IMR-90 (cell line): ENCODE results near the gene SLX4IP. TPM values are rescaled to one million over a fixed set of nuclear protein-coding genes. Genes with fewer than 3 reads are reported as not detected.

ENCODE experiments used
- ATAC-seq: fragments of 200-7000 bp; cut with Tn5 transposase; 2 replicates; pipeline ENCODE4 v1.9.1; 2020; ENCODE audit warnings: low read depth, mild to moderate bottlenecking, moderate library complexity
- BruUV-seq: library from RNA; stranded (reverse); fragments of 400-500 nt; replicated peaks from 2 replicates; lab custom pipeline; 2021; lab: Mats Ljungman, UMichigan
- CTCF ChIA-PET: fragments of 300-600 bp; formaldehyde crosslinking; extraction: SDS; loops from one replicate; lab custom pipeline; 2021; ENCODE audit warnings: antibody characterized with exemption; lab: Yijun Ruan, JAX
- POLR2A ChIA-PET: fragments of 300-600 bp; sonication (Branson Sonifier 250); formaldehyde crosslinking; loops from one replicate; lab custom pipeline; 2022; ENCODE audit warnings: antibody characterized with exemption; ENCODE audit not compliant: unreplicated experiment; lab: Charles Lee
- DNase-seq: peaks from one replicate; pipeline ENCODE4 v3.0.0; 2013
- H2AFZ ChIP-seq: replicated peaks from 2 replicates; pipeline ENCODE3; 2013; ENCODE audit warnings: low read length, mild to moderate bottlenecking; ENCODE audit not compliant: poor library complexity
- H2AK5ac ChIP-seq: 2 replicates; pipeline ENCODE4 v1.6.1; 2013; ENCODE audit warnings: low read depth, low read length, inconsistent platforms
- H2AK9ac ChIP-seq: replicated peaks from 2 replicates; pipeline ENCODE3; 2013; ENCODE audit warnings: mild to moderate bottlenecking, low read depth, low read length, moderate library complexity; ENCODE audit not compliant: poor library complexity
- H2BK120ac ChIP-seq: 2 replicates; pipeline ENCODE4 v1.6.1; 2013; ENCODE audit warnings: low read depth, low read length, inconsistent platforms
- H2BK15ac ChIP-seq: 3 replicates; pipeline ENCODE4 v1.6.1; 2013; ENCODE audit warnings: low read depth, low read length, inconsistent platforms
- H2BK20ac ChIP-seq: 2 replicates; pipeline ENCODE4 v1.6.1; 2013; ENCODE audit warnings: low read depth, mild to moderate bottlenecking, inconsistent platforms, low read length, moderate library complexity
- H2BK5ac ChIP-seq: 2 replicates; pipeline ENCODE4 v1.6.1; 2013; ENCODE audit warnings: mild to moderate bottlenecking, low read depth, low read length, inconsistent platforms; ENCODE audit not compliant: poor library complexity, severe bottlenecking
- H3K14ac ChIP-seq: replicated peaks from 2 replicates; pipeline ENCODE4 v1.6.1; 2013; ENCODE audit warnings: low read depth, low read length, inconsistent platforms
- H3K18ac ChIP-seq: 2 replicates; pipeline ENCODE4 v1.6.1; 2013; ENCODE audit warnings: low read depth, low read length, control low read depth
- H3K23ac ChIP-seq: 2 replicates; pipeline ENCODE4 v1.6.1; 2013; ENCODE audit warnings: low read depth, low read length, inconsistent platforms
- H3K27ac ChIP-seq: 2 replicates; pipeline ENCODE4 v1.5.1; 2013; ENCODE audit warnings: mild to moderate bottlenecking, control low read depth, low read length; ENCODE audit not compliant: insufficient read depth
- H3K27me3 ChIP-seq: 2 replicates; pipeline ENCODE4 v1.6.1; 2013; ENCODE audit warnings: low read length; ENCODE audit not compliant: control insufficient read depth, insufficient read depth
- H3K36me3 ChIP-seq: 2 replicates; pipeline ENCODE4 v1.6.1; 2013; ENCODE audit warnings: low read length, mixed read lengths; ENCODE audit not compliant: control insufficient read depth, insufficient read depth
- H3K4ac ChIP-seq: 2 replicates; pipeline ENCODE4 v1.6.1; 2013; ENCODE audit warnings: low read depth, low read length, inconsistent platforms
- H3K4me1 ChIP-seq: 2 replicates; pipeline ENCODE4 v1.6.1; 2013; ENCODE audit warnings: low read length, mixed read lengths; ENCODE audit not compliant: control insufficient read depth, insufficient read depth
- H3K4me2 ChIP-seq: 2 replicates; pipeline ENCODE4 v1.6.1; 2013; ENCODE audit warnings: low read depth, mild to moderate bottlenecking, control low read depth, low read length, moderate library complexity
- H3K4me3 ChIP-seq: 2 replicates; pipeline ENCODE4 v1.5.1; 2013; ENCODE audit warnings: low read depth, mild to moderate bottlenecking, control low read depth, low read length, moderate library complexity; ENCODE audit not compliant: insufficient read depth
- H3K56ac ChIP-seq: 2 replicates; pipeline ENCODE4 v1.6.1; 2013; ENCODE audit warnings: low read length, inconsistent platforms; ENCODE audit not compliant: insufficient read depth; ENCODE audit errors: extremely low read depth
- H3K79me1 ChIP-seq, 2 experiments: 2 replicates each; pipeline ENCODE4 v1.6.1; 2013; ENCODE audit warnings: low read length in 2 of 2, inconsistent platforms in 1 of 2, low read depth in 1 of 2
- H3K9ac ChIP-seq: 2 replicates; pipeline ENCODE4 v1.6.1; 2013; ENCODE audit warnings: low read depth, low read length, control low read depth
- H3K9me1 ChIP-seq: 2 replicates; pipeline ENCODE4 v1.6.1; 2013; ENCODE audit warnings: low read length, inconsistent platforms; ENCODE audit not compliant: insufficient read depth
- H3K9me3 ChIP-seq: 2 replicates; pipeline ENCODE4 v1.6.1; 2013; ENCODE audit warnings: low read length; ENCODE audit not compliant: control insufficient read depth, insufficient read depth
- H4K20me1 ChIP-seq: 2 replicates; pipeline ENCODE4 v1.6.1; 2013; ENCODE audit warnings: low read length, inconsistent platforms; ENCODE audit not compliant: insufficient read depth
- H4K5ac ChIP-seq: 2 replicates; pipeline ENCODE4 v1.6.1; 2013; ENCODE audit warnings: mild to moderate bottlenecking, low read depth, low read length, control low read depth
- H4K8ac ChIP-seq, 2 experiments: 2 replicates each; pipeline ENCODE4 v1.6.1; 2013; ENCODE audit warnings: low read depth in 2 of 2, low read length in 2 of 2, control low read depth in 1 of 2, inconsistent platforms in 1 of 2
- H4K91ac ChIP-seq: 2 replicates; pipeline ENCODE4 v1.6.1; 2013; ENCODE audit warnings: low read depth, low read length, inconsistent platforms; ENCODE audit not compliant: insufficient read depth
- BHLHE40 ChIP-seq: fragments of 150-350 bp; IDR thresholded peaks from 2 replicates; pipeline ENCODE4 v1.6.1; 2016; ENCODE audit warnings: mild to moderate bottlenecking, low read depth, low read length
- CEBPB ChIP-seq: IDR thresholded peaks from 2 replicates; pipeline ENCODE4 v1.6.1; 2012; ENCODE audit warnings: low read depth, low read length, improper control_type of control experiment
- CHD1 ChIP-seq: IDR thresholded peaks from 2 replicates; pipeline ENCODE4 v1.6.1; 2012; ENCODE audit warnings: low read depth, low read length, improper control_type of control experiment
- FOS ChIP-seq: fragments of 150-350 bp; IDR thresholded peaks from 2 replicates; pipeline ENCODE4 v1.6.1; 2016; ENCODE audit warnings: low read depth, low read length
- MAFK ChIP-seq: IDR thresholded peaks from 2 replicates; pipeline ENCODE4 v1.6.1; 2012; ENCODE audit warnings: low read depth, low read length, improper control_type of control experiment
- MAZ ChIP-seq: IDR thresholded peaks from 2 replicates; pipeline ENCODE4 v1.6.1; 2012; ENCODE audit warnings: low read depth, mild to moderate bottlenecking, low read length, improper control_type of control experiment, moderate library complexity, borderline replicate concordance
- MXI1 ChIP-seq: IDR thresholded peaks from 2 replicates; pipeline ENCODE4 v1.6.1; 2012; ENCODE audit warnings: low read depth, mild to moderate bottlenecking, low read length, moderate library complexity, borderline replicate concordance
- NFE2L2 ChIP-seq: fragments of 150-350 bp; IDR thresholded peaks from 2 replicates; pipeline ENCODE4 v1.6.1; 2016; ENCODE audit warnings: low read depth, mild to moderate bottlenecking, low read length
- POLR2A ChIP-seq: IDR thresholded peaks from 2 replicates; pipeline ENCODE4 v1.6.1; 2012; ENCODE audit warnings: mild to moderate bottlenecking, low read depth, low read length
- RAD21 ChIP-seq: IDR thresholded peaks from 2 replicates; pipeline ENCODE4 v1.6.1; 2012; ENCODE audit warnings: low read length, improper control_type of control experiment
- RCOR1 ChIP-seq: IDR thresholded peaks from 2 replicates; pipeline ENCODE4 v1.6.1; 2012; ENCODE audit warnings: mild to moderate bottlenecking, low read length, improper control_type of control experiment; ENCODE audit not compliant: insufficient replicate concordance
- RFX5 ChIP-seq: IDR thresholded peaks from 2 replicates; pipeline ENCODE4 v1.8.0; 2012; ENCODE audit warnings: low read depth, mild to moderate bottlenecking, low read length, moderate library complexity
- SMC3 ChIP-seq: fragments of 150-350 bp; IDR thresholded peaks from 2 replicates; pipeline ENCODE4 v1.6.1; 2016; ENCODE audit warnings: low read depth, mild to moderate bottlenecking, antibody characterized with exemption, low read length, moderate library complexity
- WGBS, 2 experiments: methylation state at CpG; one replicate each; pipeline versions ENCODE4 v1.1.5 to v1.1.7; 2013; ENCODE audit warnings: missing lambda C conversion rate in 2 of 2; ENCODE audit not compliant: insufficient read length in 1 of 2; ENCODE audit errors: extremely low coverage in 2 of 2; 5-methylcytosine and 5-hydroxymethylcytosine counted together
- dilution Hi-C: fragments of 300-500 bp; cut with HindIII; formaldehyde crosslinking; loops from one replicate; pipeline ENCODE4 v1.14.3; 2018; ENCODE audit warnings: low sequenced_read_pairs; ENCODE audit not compliant: unreplicated experiment
- in situ Hi-C: fragments of 300-500 bp; cut with MboI; formaldehyde crosslinking; loops from 3 replicates; pipeline ENCODE4 v1.14.3; 2019; ENCODE audit warnings: low sequenced_read_pairs, inconsistent platforms, mixed read lengths
- intact Hi-C: fragments of 100-400 bp; cut with micrococcal nuclease; formaldehyde crosslinking; loops from 2 replicates; pipeline ENCODE4 v1.10.0; 2022
- polyA plus RNA-seq, 3 experiments: library from polyadenylated mRNA; depleted of rRNA; stranded (reverse); fragments of >200 nt; gene quantifications; 2 replicates each; pipeline ENCODE4 v1.2.3, GENCODE V29; 2012; ENCODE audit warnings: low replicate concordance in 1 of 3
- total RNA-seq: library from RNA; depleted of rRNA; stranded (reverse); fragments of >200 nt; gene quantifications from 2 replicates; pipeline ENCODE4 v1.2.3, GENCODE V29; 2012
- TF ChIP-seq, protein P1 (sequence below): fragments of 150-350 bp; IDR thresholded peaks from 2 replicates; pipeline ENCODE4 v1.6.1; 2017; ENCODE audit warnings: mild to moderate bottlenecking, antibody characterized with exemption, low read length, low read depth
- TF ChIP-seq, protein P2 (sequence below): fragments of 150-350 bp; IDR thresholded peaks from 2 replicates; pipeline ENCODE4 v1.6.1; 2016; ENCODE audit warnings: low read depth, mild to moderate bottlenecking, low read length, moderate library complexity, borderline replicate concordance
- TF ChIP-seq, protein P3 (sequence below): conservative IDR thresholded peaks from 2 replicates; pipeline ENCODE4 v1.5.1; 2012; ENCODE audit warnings: mild to moderate bottlenecking, low read depth, low read length, improper control_type of control experiment

SLX4IP gene
- total and polyA plus RNA-seq, 2 of the 4 experiments (the other 2 are of a cell fraction), result 1.3 to 5.9 TPM

DNA sequence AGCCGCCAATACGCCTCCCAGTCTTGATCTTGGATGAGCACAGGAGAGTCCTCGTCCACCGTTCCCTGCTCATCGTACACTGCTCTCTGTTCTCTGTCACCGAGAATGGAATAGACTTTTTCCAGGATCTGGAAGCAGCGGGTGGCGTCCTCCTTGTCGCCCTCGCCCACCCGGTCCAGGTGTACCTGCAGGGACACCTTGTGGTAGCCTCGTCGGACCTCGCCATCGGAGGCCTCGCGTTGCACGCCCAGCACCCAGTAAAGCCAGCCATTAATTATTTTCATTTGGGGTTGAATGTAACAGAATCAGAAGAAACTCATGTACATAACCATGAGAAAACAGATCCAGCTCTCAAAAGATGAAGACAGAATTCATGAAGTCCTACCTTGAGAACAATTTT, 178.8 kb downstream of the SLX4IP start:
- ChIA-PET POLR2A (no interaction called here), CTCF (no interaction called here)
- no peak overlapping the region for H2BK120ac ChIP-seq
- no peak overlapping the region for H4K8ac ChIP-seq
- dilution Hi-C loops, result no loop called here
- H3K9me3 ChIP-seq, result no peaks in the 10 kb centered on the region
- H3K4me1 ChIP-seq, result peaks cover 13% of the 10 kb centered on the region
- H3K18ac ChIP-seq, result no peak overlapping the region
- no peak overlapping the region for H3K9ac ChIP-seq
- no peak overlapping the region for H3K23ac ChIP-seq
- no peak overlapping the region for H2AK5ac ChIP-seq
- no peak overlapping the region for H2BK20ac ChIP-seq
- H3K27ac ChIP-seq, result no peak overlapping the region
- H3K9me1 ChIP-seq, result peaks cover 10% of the 10 kb centered on the region
- TF ChIP-seq RAD21 (no peak), NFE2L2 (no peak), CEBPB (no peak), MAZ (no peak), POLR2A (no peak), SMC3 (no peak), RCOR1 (no peak), FOS (no peak), BHLHE40 (no peak), RFX5 (no peak), MXI1 (no peak), CHD1 (no peak), MAFK (no peak)
- TF ChIP-seq, protein P1, sequence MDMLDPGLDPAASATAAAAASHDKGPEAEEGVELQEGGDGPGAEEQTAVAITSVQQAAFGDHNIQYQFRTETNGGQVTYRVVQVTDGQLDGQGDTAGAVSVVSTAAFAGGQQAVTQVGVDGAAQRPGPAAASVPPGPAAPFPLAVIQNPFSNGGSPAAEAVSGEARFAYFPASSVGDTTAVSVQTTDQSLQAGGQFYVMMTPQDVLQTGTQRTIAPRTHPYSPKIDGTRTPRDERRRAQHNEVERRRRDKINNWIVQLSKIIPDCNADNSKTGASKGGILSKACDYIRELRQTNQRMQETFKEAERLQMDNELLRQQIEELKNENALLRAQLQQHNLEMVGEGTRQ, result no peak
- TF ChIP-seq, protein P2, sequence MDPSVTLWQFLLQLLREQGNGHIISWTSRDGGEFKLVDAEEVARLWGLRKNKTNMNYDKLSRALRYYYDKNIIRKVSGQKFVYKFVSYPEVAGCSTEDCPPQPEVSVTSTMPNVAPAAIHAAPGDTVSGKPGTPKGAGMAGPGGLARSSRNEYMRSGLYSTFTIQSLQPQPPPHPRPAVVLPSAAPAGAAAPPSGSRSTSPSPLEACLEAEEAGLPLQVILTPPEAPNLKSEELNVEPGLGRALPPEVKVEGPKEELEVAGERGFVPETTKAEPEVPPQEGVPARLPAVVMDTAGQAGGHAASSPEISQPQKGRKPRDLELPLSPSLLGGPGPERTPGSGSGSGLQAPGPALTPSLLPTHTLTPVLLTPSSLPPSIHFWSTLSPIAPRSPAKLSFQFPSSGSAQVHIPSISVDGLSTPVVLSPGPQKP, result no peak
- TF ChIP-seq, protein P3, sequence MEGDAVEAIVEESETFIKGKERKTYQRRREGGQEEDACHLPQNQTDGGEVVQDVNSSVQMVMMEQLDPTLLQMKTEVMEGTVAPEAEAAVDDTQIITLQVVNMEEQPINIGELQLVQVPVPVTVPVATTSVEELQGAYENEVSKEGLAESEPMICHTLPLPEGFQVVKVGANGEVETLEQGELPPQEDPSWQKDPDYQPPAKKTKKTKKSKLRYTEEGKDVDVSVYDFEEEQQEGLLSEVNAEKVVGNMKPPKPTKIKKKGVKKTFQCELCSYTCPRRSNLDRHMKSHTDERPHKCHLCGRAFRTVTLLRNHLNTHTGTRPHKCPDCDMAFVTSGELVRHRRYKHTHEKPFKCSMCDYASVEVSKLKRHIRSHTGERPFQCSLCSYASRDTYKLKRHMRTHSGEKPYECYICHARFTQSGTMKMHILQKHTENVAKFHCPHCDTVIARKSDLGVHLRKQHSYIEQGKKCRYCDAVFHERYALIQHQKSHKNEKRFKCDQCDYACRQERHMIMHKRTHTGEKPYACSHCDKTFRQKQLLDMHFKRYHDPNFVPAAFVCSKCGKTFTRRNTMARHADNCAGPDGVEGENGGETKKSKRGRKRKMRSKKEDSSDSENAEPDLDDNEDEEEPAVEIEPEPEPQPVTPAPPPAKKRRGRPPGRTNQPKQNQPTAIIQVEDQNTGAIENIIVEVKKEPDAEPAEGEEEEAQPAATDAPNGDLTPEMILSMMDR, result no peak
- no peak overlapping the region for H3K56ac ChIP-seq
- no peak overlapping the region for H3K4me3 ChIP-seq
- H2AFZ ChIP-seq, result no peak overlapping the region
- H3K36me3 ChIP-seq, result no peaks in the 10 kb centered on the region
- no peaks in the 10 kb centered on the region for H3K27me3 ChIP-seq
- no peak overlapping the region for H4K5ac ChIP-seq
- H4K20me1 ChIP-seq, result no peaks in the 10 kb centered on the region
- H2BK15ac ChIP-seq, result no peak overlapping the region
- in situ Hi-C loops, result no loop called here
- H3K4ac ChIP-seq, result no peak overlapping the region
- intact Hi-C loops, result no loop called here
- H2BK5ac ChIP-seq, result no peak overlapping the region
- H3K4me2 ChIP-seq, result no peak overlapping the region
- peaks cover 0 to 3% of the 10 kb centered on the region in 2 experiments; a peak in 1 of 4 replicates for H3K79me1 ChIP-seq
- H3K14ac ChIP-seq, result no peak overlapping the region
- DNase-seq, result no peak
- no TSS peak for BruUV-seq
- H4K91ac ChIP-seq, result no peak overlapping the region
- 100% methylated on average over 10 of the region's 18 CpGs; no CpG with 5 or more reads in 1 of the 2 experiments for WGBS, 2 experiments
- no peak overlapping the region for H2AK9ac ChIP-seq
- ATAC-seq, result no peak
